Hepatocyte (in vitro differentiated cells): ENCODE data around the gene FAM20C. TPM values are rescaled to one million over a fixed set of nuclear protein-coding genes. Genes with fewer than 3 reads are reported as not detected.

ENCODE experiments used
- DNase-seq: peaks from one replicate; pipeline ENCODE4 v3.0.0-alpha.2; 2016; ENCODE audit warnings: low spot score
- H2AFZ ChIP-seq: fragments of 200-600 bp; sonication (generic); 2 replicates; pipeline ENCODE4 v1.6.0; 2016; ENCODE audit warnings: antibody characterized with exemption, mild to moderate bottlenecking
- H3K27ac ChIP-seq: fragments of 200-600 bp; sonication (generic); 2 replicates; pipeline ENCODE4 v1.5.1; 2016; ENCODE audit warnings: mild to moderate bottlenecking
- H3K27me3 ChIP-seq: fragments of 200-600 bp; sonication (generic); 2 replicates; pipeline ENCODE4 v1.6.1; 2016
- H3K36me3 ChIP-seq: fragments of 200-600 bp; sonication (generic); replicated peaks from 2 replicates; pipeline ENCODE4 v1.5.1; 2016; ENCODE audit warnings: low read depth; ENCODE audit not compliant: insufficient read depth
- H3K4me1 ChIP-seq: fragments of 200-600 bp; sonication (generic); 2 replicates; pipeline ENCODE4 v1.5.1; 2016; ENCODE audit warnings: mild to moderate bottlenecking, moderate library complexity; ENCODE audit not compliant: insufficient read depth
- H3K4me2 ChIP-seq: fragments of 200-600 bp; sonication (generic); 2 replicates; pipeline ENCODE4 v1.6.0; 2016
- H3K4me3 ChIP-seq: fragments of 200-600 bp; sonication (generic); 2 replicates; pipeline ENCODE4 v1.5.1; 2016; ENCODE audit warnings: mild to moderate bottlenecking
- H3K79me2 ChIP-seq: fragments of 200-600 bp; sonication (generic); 2 replicates; pipeline ENCODE4 v1.6.0; 2017; ENCODE audit warnings: mild to moderate bottlenecking
- H3K9me2 ChIP-seq: fragments of 200-600 bp; sonication (generic); replicated peaks from 2 replicates; pipeline ENCODE4 v1.6.0; 2017; ENCODE audit warnings: mild to moderate bottlenecking; ENCODE audit not compliant: insufficient read depth
- H3K9me3 ChIP-seq: fragments of 200-600 bp; sonication (generic); 2 replicates; pipeline ENCODE4 v1.5.1; 2016; ENCODE audit warnings: low read depth, mild to moderate bottlenecking
- H4K20me1 ChIP-seq: fragments of 200-600 bp; sonication (generic); 2 replicates; pipeline ENCODE4 v1.6.0; 2016; ENCODE audit warnings: mild to moderate bottlenecking; ENCODE audit not compliant: insufficient read depth, poor library complexity, severe bottlenecking
- CTCF ChIP-seq: fragments of 200-600 bp; sonication (generic); IDR thresholded peaks from 2 replicates; pipeline ENCODE4 v1.5.1; 2016; ENCODE audit warnings: antibody characterized with exemption, mild to moderate bottlenecking; ENCODE audit not compliant: poor library complexity
- EZH2 ChIP-seq: fragments of 200-600 bp; sonication (generic); IDR thresholded peaks from 2 replicates; pipeline ENCODE4 v1.6.1; 2016; ENCODE audit warnings: antibody characterized with exemption, mild to moderate bottlenecking, borderline replicate concordance
- EZH2phosphoT487 ChIP-seq: fragments of 200-600 bp; sonication (generic); IDR thresholded peaks from one replicate; pipeline ENCODE4 v1.6.1; 2018; ENCODE audit warnings: antibody characterized with exemption, mild to moderate bottlenecking, low read depth, moderate library complexity; ENCODE audit not compliant: unreplicated experiment, severe bottlenecking
- WGBS: methylation state at CpG from one replicate; pipeline ENCODE4 v1.1.6; 2016; ENCODE audit warnings: low lambda C conversion rate; ENCODE audit errors: missing lambda C conversion rate; 5-methylcytosine and 5-hydroxymethylcytosine counted together
- polyA plus RNA-seq: library from polyadenylated mRNA; unstranded; fragments of >200 nt; fragmentation: Nextera tagmentation; extraction: Ambion mirVana; gene quantifications from 2 replicates; pipeline ENCODE4 v1.2.1, GENCODE V29; 2016
- total RNA-seq: library from RNA; depleted of rRNA; stranded (reverse); fragments of >200 nt; gene quantifications from 2 replicates; pipeline ENCODE4 v1.2.3, GENCODE V29; 2014

Gene FAM20C
- total and polyA plus RNA-seq, 2 experiments from 2014 or later, result 24.4 to 42.5 TPM

GRCh38 chr7:189719-190118 is 2.7 kb upstream of the FAM20C start:
- no peak overlapping the region for H3K4me2 ChIP-seq
- H3K4me1 ChIP-seq, result peaks cover 10% of the 10 kb centered on the region
- no peak overlapping the region for H3K27ac ChIP-seq
- TF ChIP-seq CTCF (no peak), EZH2 (no peak), EZH2phosphoT487 (no peak)
- peaks cover 14% of the 10 kb centered on the region for H3K79me2 ChIP-seq
- no peaks in the 10 kb centered on the region for H3K9me2 ChIP-seq
- H3K27me3 ChIP-seq, result no peaks in the 10 kb centered on the region
- 72% methylated on average over 4 of the region's 4 CpGs for WGBS
- no peaks in the 10 kb centered on the region for H3K9me3 ChIP-seq
- no peaks in the 10 kb centered on the region for H3K36me3 ChIP-seq
- no peak for DNase-seq
- no peak overlapping the region for H2AFZ ChIP-seq
- no peak overlapping the region for H3K4me3 ChIP-seq
- H4K20me1 ChIP-seq, result peaks cover 14% of the 10 kb centered on the region

GRCh38 chr7:190196-190595 is 2.2 kb upstream of the FAM20C start:
- no peak overlapping the region for H2AFZ ChIP-seq
- WGBS, result 82% methylated on average over 21 of the region's 21 CpGs
- no peak for DNase-seq
- H3K4me3 ChIP-seq, result no peak overlapping the region
- H3K27me3 ChIP-seq, result no peaks in the 10 kb centered on the region
- H3K79me2 ChIP-seq, result peaks cover 18% of the 10 kb centered on the region
- H3K36me3 ChIP-seq, result no peaks in the 10 kb centered on the region
- H3K9me2 ChIP-seq, result no peaks in the 10 kb centered on the region
- peaks cover 19% of the 10 kb centered on the region for H4K20me1 ChIP-seq
- H3K27ac ChIP-seq, result no peak overlapping the region
- H3K4me1 ChIP-seq, result peaks cover 15% of the 10 kb centered on the region
- H3K9me3 ChIP-seq, result no peaks in the 10 kb centered on the region
- H3K4me2 ChIP-seq, result no peak overlapping the region
- TF ChIP-seq CTCF (no peak), EZH2 (no peak), EZH2phosphoT487 (no peak)

- H3K27ac ChIP-seq, result peak overlapping the region; percentile 90
- WGBS, result 47% methylated on average over 20 of the region's 34 CpGs
- DNase-seq, result peak; percentile 68
Observed at GRCh38 chr7:191105-191980, 1.0 kb upstream of the FAM20C start.

More at GRCh38 chr7:191105-191980, 1.0 kb upstream of the FAM20C start:
- Histone ChIP-seq H3K36me3 (no peaks in the 10 kb centered on the region), H3K4me2 (peak overlapping the region; percentile 96), H3K9me3 (no peaks in the 10 kb centered on the region), H3K27me3 (no peaks in the 10 kb centered on the region), H4K20me1 (peaks cover 31% of the 10 kb centered on the region), H3K4me3 (peak overlapping the region; percentile 97), H3K79me2 (peaks cover 30% of the 10 kb centered on the region), H2AFZ (no peak overlapping the region), H3K4me1 (peaks cover 22% of the 10 kb centered on the region), H3K9me2 (no peaks in the 10 kb centered on the region)
- TF ChIP-seq EZH2phosphoT487 (no peak), EZH2 (no peak), CTCF (no peak)
